Measurements from ENCODE around the gene GNAS.

- TF ChIP-seq, protein P1, sequence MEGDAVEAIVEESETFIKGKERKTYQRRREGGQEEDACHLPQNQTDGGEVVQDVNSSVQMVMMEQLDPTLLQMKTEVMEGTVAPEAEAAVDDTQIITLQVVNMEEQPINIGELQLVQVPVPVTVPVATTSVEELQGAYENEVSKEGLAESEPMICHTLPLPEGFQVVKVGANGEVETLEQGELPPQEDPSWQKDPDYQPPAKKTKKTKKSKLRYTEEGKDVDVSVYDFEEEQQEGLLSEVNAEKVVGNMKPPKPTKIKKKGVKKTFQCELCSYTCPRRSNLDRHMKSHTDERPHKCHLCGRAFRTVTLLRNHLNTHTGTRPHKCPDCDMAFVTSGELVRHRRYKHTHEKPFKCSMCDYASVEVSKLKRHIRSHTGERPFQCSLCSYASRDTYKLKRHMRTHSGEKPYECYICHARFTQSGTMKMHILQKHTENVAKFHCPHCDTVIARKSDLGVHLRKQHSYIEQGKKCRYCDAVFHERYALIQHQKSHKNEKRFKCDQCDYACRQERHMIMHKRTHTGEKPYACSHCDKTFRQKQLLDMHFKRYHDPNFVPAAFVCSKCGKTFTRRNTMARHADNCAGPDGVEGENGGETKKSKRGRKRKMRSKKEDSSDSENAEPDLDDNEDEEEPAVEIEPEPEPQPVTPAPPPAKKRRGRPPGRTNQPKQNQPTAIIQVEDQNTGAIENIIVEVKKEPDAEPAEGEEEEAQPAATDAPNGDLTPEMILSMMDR (conservative IDR thresholded peaks at IDR 0.05; ENCODE audit: low read length): peak; percentile 72
- TF ChIP-seq EZH2phosphoT487 (IDR thresholded peaks at IDR 0.05; ENCODE audit: borderline replicate concordance, low read depth, low read length): no peak
Observed at GRCh38 chr20:58868795-58869194, 16.3 kb downstream of the GNAS start.

Data from OCI-LY7 (cell line).